RCC 7860 (cell line): Measurements from ENCODE around the gene ASB16.

Source experiments
- DNase-seq: peaks from one replicate; pipeline ENCODE4 v3.0.0-alpha.2; 2015; ENCODE audit warnings: low spot score
- FAIRE-seq: peaks from 2 replicates; lab custom pipeline; 2012; peaks lifted over from hg19 to GRCh38; lab: Jason Lieb, UNC

ASB16 gene

DNA sequence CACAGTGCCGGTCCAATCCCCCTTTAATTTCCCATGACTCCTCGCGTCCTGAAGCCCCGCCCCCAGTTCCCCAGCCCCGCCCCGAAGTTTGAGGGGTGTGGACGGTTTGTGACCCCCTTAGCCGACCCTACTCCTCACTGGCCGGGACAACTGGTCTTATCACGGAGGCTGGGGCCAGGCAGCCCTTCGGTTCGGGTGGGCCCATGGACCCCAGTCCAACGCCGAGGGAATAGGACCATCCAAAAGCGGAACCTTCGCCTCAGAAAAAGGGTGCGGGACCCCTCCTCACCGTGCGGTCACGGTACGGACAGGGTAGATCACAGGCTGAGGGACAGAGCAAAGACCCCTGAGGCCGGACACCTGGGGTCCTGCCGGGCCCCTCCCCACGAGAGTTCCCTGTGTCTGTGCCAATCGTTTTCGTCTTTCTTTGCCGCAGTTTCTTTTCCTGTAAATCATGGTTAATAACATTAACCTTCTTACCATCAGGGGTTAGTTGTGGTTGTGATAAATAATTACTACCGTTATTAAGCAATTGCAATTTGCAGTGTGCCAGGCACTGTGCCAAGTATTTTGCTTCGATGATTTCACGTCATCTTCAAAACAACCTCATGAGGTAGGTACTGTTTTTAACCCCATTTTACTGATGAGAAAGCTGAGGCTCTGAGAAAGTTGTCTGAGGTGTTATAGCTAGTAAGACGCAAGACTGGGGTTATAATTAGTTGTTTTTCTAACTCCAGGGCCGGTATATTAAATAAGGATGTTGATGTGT, 16.8 kb downstream of the ASB16 start:
- no peak for DNase-seq
- FAIRE-seq, result no peak

DNA sequence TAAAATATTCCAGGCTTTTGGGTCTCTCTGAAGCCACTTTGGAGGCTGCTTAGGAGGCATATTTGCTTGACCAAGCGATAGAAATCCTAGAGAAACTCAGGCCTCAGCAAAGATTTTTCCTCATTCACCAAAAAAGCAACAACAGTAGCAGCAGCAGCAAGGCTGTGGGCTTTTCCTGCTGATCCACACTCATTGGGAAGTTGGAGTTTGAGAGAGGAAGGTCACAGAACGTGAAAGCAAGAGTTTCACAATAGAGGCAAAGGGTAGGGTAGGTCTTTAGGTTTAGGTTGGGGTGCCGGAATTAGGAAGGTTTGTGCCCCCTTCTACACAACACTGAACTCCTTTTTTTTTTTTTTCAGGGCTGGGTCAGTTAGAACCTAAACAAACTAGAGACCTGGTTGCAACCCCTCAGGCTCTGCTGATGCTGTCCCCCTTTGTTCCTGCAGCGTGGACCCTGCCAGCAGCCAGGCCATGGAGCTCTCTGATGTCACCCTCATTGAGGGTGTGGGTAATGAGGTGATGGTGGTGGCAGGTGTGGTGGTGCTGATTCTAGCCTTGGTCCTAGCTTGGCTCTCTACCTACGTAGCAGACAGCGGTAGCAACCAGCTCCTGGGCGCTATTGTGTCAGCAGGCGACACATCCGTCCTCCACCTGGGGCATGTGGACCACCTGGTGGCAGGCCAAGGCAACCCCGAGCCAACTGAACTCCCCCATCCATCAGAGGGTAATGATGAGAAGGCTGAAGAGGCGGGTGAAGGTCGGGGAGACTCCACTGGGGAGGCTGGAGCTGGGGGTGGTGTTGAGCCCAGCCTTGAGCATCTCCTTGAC, 18.3 kb downstream of the ASB16 start:
- no peak for DNase-seq
- no peak for FAIRE-seq

DNA sequence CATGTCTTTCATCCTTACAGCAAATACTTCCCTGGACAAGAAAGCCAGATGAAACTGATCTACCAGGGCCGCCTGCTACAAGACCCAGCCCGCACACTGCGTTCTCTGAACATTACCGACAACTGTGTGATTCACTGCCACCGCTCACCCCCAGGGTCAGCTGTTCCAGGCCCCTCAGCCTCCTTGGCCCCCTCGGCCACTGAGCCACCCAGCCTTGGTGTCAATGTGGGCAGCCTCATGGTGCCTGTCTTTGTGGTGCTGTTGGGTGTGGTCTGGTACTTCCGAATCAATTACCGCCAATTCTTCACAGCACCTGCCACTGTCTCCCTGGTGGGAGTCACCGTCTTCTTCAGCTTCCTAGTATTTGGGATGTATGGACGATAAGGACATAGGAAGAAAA, 20.0 kb downstream of the ASB16 start:
- FAIRE-seq, result no peak
- no peak for DNase-seq

DNA sequence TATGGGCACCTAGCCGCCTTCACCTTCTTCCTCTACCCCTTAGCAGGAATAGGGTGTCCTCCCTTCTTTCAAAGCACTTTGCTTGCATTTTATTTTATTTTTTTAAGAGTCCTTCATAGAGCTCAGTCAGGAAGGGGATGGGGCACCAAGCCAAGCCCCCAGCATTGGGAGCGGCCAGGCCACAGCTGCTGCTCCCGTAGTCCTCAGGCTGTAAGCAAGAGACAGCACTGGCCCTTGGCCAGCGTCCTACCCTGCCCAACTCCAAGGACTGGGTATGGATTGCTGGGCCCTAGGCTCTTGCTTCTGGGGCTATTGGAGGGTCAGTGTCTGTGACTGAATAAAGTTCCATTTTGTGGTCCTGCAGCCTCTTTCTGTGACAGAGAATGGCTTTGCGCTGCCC, 20.9 kb downstream of the ASB16 start:
- FAIRE-seq (no peak), DNase-seq (no peak)

DNA sequence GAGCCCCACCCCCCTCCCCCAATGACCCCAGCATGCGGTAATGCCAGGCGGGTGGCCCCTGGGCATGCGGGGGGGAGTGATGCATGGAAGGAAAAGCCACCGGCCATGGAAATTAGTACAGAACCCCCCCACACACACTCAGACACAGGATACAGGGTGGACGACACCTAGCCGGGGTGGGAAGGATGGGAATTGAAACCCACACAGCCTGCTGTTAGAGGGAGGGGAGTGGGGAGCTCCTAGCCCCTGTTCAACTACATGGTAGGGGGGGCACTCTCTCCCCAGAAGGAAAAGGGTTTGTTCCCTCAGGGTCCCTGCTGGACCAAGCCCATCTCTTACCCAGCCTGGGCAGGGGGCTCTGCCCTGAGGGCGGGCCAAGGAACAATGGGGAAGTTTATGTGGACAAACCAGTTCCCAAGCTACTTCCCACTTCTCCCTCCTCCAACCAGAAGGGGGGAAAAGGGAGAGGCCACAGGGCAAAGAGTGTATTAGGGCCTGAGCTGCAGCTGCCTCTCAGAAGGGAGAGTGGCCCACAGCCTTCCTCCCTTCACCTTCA, 21.5 kb downstream of the ASB16 start:
- FAIRE-seq, result no peak
- no peak for DNase-seq

DNA sequence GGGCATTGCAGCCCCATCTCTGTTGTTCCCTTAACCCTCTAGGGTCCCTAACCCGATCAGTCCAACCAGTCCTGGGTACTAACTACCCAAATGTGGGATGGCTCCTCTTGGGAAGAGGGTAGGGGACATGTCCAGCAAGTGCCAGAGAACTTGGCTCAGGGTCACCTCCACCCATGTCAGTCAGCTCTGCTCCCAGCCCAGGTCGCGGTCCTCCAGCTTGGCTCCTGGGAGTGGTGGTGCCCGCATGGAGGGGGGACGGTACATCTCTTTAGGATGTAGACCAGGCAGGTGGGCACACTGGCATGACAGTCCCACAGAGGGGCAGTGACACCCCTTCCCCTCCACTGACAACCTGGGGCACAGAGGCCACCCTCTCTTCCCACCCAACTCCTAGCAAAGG, 22.2 kb downstream of the ASB16 start:
- DNase-seq, result no peak

DNA sequence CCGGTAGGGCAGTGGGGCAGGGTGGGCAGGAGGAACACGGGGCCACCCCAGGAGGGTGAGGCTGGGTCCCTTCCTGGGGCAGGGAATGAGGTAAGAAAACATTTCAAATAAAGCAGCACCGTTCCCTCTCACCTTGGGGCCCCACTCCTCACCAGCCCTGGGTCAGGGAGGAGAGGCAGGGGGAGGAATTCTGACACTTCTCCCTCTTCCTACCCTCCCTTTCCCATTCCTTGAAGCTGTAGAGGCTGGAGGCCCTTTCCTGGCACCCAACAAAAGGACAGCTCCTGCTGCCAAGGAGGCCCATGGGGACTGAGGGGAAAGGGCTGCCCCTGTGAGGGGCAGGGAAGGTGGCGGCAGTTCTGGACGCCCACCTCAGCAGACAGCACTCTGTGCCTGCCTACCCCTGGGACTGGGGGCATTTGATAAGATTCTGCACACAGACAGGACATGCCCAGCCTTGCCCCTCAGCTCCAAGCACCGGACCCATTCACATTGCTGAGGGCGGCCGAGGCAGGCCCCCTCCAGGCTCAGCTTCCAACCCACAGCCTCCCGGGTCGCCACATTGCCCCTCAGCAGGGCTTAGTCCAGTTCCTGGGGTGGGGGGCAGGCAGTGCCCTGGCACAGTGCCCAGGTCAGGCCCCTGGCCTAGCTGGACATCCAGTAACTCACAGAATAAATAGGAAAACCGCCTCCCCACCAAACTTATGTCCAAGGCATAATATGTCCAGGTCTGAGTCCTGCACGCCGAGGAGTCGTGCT, 23.0 kb downstream of the ASB16 start:
- FAIRE-seq (no peak), DNase-seq (no peak)

More for the DNA sequence above, 22.2 kb downstream of the ASB16 start:
- no peak for FAIRE-seq

DNA sequence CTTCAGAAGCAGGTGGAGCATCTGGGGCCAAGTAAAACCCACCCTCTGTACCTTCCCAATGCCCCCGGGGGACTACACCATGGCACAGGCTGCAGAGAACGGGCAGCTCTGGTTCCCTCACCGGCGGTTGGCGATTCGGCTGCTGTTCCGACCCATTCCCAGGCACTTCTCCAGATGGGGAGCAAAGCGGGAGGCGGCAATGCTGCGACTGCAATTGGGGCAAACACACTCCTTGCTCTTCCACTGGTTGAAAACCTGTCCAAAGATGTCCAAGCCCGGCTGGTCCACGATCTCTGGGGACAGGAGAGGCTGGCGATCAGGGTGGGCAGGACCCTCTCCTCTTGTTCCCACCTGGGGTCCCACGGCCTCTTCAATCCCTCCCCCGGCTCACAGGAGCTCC, 26.6 kb downstream of the ASB16 start:
- DNase-seq (no peak), FAIRE-seq (no peak)

DNA sequence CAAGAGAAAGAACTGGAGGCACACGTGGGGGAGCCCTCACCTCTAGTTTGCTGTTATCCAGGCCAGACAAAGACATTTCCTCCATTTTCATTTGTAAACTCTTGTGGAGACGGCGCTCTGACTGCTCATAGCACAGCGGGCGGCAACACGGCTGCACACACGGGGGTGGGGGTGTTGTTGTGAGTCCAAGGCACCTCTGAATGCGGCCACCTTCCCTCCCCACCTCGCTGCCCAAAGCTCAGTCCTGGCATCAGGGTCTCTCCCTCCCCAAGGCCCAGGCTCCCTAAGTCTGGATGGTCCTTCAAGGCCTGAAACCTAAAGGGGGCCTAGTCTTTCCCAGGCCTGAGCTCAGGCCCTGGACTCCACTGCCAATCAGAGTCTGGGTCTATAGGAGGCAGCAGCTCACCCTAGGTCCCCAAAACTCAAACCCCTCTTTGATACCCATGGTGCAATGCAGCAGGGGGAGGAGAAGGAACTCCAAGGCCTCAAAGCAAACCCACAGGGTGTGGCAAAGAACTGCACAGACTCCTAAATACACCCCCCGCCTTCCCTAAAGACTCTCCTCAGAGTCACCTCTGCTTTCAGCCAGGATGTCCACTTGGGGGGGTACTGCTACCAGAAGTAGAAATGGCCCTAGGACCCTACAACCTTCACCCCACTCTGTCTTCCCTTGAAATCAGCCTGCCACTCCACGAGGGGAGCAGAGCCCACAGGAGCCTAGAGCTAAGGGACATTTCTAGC, 27.6 kb downstream of the ASB16 start:
- DNase-seq (peak; percentile 15), FAIRE-seq (no peak)

DNA sequence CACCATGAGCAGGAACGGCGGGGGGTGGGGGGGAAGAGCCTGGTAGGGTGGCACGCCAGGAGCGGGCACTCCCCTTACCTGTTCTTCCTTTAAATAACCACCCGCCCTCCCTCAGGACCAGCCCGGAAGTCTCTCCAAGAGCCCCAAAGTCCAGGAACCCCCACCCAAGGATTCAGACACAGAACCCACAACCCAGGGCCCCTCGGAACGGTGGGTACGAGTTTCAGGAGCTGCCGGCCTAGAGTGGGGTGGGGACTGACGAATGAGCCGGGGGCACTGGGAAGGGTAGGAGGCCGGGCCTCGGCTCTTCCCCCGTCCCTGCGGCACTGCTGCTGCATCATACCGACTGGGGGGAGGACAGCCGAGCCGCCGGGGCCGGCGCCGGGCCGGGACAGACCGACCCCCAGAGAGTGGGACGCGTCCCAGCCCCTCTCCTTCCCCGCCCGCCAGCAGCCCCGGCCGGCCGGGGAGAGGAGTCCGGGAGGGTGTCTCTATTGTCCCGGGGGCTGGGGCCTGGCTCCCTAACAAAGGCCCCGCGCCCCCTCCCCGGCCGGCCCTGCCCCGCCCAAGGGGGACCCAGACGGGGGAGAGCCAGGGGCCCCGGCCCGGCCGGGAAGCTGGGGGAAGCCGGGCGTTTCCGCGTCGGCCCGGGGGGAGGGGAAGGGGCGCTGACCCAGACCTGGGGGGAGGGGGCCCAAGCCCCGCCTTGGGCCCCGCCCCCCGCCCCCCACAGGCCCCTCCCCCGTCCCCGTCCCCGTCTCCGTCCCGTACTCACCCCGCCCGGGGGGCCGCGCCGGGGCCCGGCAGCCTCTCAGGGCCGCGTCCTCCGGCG, 28.4 kb downstream of the ASB16 start:
- FAIRE-seq, result no peak
- peak; percentile 12 for DNase-seq

DNA sequence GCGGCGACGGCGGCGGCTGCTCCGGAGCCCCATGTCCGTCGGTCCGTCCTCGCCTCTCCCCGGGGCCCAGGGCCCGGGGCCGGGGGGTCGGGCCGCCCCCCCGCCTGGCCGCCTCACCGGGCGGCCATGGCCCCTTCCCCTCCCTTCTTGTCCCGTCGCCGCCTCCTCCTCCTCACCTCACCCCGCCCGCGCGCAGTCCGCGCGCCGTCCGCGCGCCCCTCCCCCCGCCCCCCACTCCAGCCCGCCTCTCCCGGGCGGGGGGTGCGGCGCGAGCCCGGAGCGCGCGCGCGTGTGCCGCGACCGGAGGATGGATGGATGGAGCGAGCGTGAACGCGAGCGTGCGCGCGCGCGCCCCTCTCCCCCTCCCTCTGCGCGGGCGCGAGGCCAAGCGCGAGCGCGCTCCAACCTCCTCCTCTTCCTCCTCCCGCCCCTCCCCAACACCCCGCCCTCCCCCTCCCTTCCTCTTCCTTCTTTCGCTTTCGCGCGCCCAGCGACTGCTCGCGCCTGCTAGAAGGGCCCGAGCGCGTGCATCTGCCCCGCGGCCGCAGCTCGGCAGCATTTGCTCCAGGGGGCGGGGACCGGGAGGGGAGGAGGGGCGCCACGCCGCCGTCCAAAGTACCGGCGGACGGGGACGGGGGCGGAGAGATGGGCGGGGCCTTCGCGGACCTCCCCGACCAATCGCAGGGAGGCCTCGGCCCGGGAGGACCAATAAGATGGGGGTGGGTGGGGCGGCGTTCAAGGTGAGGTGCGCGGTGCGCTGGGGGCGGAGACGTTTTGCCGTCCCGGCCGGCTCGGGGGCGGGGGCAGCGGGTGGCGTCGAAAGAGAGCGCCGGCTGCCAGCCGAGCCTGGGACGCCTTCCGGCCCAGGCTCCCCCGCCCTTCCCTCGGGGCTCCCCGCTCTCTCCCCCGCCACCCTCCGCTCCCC, 29.3 kb downstream of the ASB16 start, which contains the start of gene ATXN7L3:
Gene ATXN7L3 (minus strand): TSS at position 332 of the 925 bp plus-strand sequence. CDS start 1,814 bp downstream, outside the sequence.
- FAIRE-seq, result no peak
- peak; percentile 91 for DNase-seq

DNA sequence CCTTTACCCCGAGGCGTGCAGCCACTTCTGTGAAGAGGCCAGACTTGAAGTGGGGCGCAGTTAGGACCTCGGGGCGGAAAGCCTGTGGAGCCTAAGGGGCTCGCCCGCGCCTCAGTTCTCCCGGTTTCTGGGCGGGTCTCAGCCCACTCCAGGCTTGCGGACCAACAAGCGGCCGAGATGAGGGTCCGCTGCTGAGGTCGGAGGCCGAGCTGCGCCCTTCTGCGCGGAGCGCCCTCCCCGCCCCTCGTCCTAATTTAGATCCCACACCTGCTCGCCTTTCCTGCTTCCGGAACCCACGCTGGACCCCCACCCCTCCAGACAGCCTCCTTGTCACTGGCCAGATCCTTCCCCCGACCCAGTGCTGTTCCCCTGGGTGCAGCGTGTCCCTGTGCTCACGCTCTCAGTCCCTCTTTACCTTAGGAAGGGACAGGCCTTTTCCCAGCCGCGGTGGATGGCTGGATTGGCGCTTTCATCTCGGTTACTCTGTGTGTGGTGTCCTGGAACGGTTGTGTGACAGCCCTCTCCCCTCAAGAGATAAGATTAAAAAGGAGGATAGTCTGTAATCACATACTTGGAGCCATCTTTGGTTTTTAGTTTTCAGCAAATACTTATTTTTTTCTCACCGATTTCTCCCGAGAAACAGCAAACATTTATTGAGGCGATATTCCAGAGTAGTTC, 30.1 kb downstream of the ASB16 start:
- FAIRE-seq (no peak), DNase-seq (no peak)

DNA sequence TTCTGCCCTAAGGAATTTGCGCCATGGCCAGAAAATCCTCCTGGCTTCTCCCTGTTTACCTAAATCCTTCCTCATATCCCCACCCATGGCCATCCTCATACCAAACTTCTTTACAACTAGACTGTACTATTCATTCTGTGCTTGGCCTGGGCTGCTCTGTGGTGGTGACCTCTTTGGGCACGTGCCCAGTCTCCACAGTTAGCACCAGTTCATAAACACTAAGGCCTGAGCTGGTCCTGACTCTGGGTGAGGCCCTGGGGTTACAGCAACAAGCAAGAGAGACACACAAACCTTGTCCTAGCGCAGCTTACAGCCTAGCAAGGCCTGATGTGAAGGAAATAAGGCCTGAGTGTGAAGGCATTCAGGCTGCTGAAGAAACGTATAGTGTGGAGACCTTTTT, 32.3 kb downstream of the ASB16 start:
- no peak for FAIRE-seq
- DNase-seq, result no peak

DNA sequence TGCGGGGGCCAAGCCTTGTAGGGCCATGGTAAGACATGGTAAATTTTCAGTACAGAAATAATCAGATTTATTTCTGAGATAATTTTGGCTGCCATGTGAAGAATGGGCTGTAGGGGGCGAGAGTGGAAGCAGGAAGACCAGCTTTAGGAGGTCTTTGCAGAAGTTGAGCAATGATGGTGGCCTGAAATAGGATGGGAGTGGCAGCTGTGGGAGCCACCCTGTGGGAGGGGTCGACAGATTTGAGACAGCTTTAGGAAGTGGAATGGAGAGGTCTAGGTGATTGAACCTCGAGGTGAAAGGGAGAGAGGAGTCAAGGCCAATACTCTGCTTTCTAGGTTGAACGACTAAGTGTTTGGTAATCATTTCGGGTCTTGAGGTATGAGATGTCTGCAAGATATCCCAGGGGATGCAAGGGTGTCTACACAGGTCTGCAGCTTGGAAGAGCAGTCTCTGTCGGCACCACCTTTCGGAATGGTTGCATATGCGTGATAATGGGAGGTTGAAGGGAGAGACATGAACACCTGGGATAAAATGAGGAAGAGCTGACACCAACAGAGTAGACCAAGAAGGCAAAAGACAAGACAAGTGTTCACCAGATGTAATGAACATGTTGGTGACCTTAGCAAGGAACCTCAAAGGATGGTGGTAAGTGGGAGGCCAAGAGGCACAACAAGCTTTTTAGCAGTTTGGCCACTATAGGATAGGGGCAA, 33.4 kb downstream of the ASB16 start:
- FAIRE-seq (no peak), DNase-seq (peak; percentile 11)

DNA sequence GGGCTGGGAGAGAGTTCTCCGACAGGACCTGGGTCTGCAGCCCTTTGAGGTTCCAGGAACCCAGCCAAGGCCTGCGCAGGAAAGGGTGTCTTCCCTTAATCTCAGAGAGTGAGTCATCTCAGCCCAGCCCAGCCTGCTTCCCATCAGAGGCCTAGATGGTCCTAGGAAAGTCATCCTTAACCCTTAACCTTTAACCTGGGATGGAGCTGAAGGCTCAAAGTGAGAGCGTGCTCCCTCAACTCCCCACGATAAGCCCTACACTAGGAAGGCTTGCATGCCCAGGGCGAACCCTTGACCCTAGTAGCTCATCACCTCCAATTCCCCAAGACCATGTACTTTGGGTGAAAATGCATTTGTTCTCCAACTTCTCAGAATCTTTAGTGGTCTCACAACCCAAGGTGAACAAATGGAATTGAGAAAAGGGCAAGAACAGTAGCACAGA, 34.0 kb downstream of the ASB16 start:
- no peak for FAIRE-seq
- peak; percentile 12 for DNase-seq

DNA sequence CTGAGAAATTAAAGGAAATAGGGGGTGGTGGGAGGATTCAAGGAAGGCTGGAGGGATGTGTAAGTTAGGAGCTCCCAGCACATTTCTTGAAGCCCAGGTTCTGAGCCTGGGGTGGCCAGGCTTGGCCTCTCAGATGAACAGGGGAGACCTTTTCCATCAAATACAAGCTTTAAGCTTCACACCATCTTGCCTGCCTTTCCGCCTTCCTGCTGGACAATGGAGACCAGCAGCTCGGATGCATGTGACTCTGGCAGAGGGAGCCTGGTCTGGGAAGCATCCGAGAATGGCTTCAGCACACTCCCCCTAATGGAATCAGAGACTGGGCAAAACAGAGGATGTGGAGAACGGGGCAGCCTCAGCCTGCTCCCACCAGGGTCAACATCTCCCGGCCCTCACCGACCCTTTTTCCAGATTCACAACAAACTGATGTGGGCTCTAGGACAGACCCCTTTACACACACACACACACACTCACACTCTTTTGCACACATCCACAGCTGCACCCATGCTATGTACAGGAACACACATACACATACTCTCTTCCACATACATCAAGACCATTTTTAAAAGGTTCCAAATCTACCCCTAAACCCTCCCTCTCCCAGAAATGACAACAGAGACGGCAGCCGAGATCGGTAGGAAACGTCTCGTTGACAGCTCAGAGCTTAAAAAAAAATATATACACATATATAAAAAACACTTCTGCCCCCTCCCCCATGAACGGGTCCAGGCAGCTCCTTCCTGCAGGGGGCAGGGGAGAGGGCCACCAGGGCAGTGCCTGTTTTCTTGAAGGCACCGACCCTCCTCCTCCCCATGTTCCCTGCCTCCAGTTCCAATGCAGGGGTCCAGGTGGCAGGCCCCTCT, 35.7 kb downstream of the ASB16 start:
- no peak for DNase-seq
- no peak for FAIRE-seq
